Mammary epithelial cell (primary cell): ENCODE results near the gene TES.

Source experiments
- EZH2 ChIP-seq: IDR thresholded peaks from 2 replicates; pipeline ENCODE4 v1.6.1; 2012; ENCODE audit warnings: low read length, inconsistent platforms, borderline replicate concordance
- TF ChIP-seq, protein P1 (sequence below), 2 donors: IDR thresholded peaks in 1 of 2; conservative IDR thresholded peaks in 1 of 2; 2 replicates each; pipeline ENCODE4 v1.5.1; 2011 to 2012; ENCODE audit warnings: inconsistent platforms in 2 of 2, low read length in 2 of 2, mild to moderate bottlenecking in 2 of 2, control low read depth in 1 of 2, low read depth in 1 of 2; ENCODE audit not compliant: insufficient read depth in 1 of 2; ENCODE audit errors: extremely low read depth in 1 of 2

DNA sequence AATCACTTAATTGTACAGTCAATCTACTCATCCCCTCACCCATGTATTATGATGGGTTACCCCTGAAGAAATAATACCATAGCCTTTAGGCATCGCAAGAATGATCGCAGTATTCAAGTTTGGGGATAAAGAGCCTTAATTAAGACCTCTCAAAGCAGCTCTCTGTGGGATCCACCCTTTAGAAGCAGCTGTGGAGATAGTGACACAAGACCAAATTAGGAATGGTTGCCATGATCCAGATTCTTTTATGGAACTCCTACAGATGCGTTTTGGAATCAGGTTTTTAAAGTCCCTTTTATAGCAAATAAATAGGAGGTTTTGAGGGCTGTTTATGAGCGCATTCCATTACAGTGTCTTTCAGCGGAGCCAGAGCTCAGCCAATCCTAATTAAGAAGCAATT lies 12.2 kb downstream of the TES start:
- TF ChIP-seq, protein P1, sequence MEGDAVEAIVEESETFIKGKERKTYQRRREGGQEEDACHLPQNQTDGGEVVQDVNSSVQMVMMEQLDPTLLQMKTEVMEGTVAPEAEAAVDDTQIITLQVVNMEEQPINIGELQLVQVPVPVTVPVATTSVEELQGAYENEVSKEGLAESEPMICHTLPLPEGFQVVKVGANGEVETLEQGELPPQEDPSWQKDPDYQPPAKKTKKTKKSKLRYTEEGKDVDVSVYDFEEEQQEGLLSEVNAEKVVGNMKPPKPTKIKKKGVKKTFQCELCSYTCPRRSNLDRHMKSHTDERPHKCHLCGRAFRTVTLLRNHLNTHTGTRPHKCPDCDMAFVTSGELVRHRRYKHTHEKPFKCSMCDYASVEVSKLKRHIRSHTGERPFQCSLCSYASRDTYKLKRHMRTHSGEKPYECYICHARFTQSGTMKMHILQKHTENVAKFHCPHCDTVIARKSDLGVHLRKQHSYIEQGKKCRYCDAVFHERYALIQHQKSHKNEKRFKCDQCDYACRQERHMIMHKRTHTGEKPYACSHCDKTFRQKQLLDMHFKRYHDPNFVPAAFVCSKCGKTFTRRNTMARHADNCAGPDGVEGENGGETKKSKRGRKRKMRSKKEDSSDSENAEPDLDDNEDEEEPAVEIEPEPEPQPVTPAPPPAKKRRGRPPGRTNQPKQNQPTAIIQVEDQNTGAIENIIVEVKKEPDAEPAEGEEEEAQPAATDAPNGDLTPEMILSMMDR (conservative IDR thresholded peaks at IDR 0.05 in 1 of 2, IDR thresholded peaks at IDR 0.05 in 1 of 2; ENCODE audit: extremely low read depth in 1 of 2, insufficient read depth in 1 of 2, low read depth in 1 of 2, low read length in 2 of 2) = no peak
- TF ChIP-seq EZH2 = no peak
